GM18873 (cell line): ENCODE results near the gene RNASE8.
"Not testable (repeated sequence)": the region's sequence is repeated elsewhere in the genome, so short reads cannot be mapped to it uniquely, and the experiment has no call there.

Experiments used
- ATAC-seq: cut with Tn5 transposase; IDR thresholded peaks from one replicate; pipeline ENCODE4 v1.9.1; 2021; ENCODE audit warnings: mild to moderate bottlenecking, moderate library complexity, moderate number of reproducible peaks; ENCODE audit not compliant: unreplicated experiment, low FRiP score

Gene RNASE8

GRCh38 chr14:21057803-21058675 is at the start of gene RNASE8:
TSS of gene RNASE8 (plus strand) at chr14:21057822. CDS start at chr14:21057893, 71 bp downstream.
- ATAC-seq, result no peak

GRCh38 chr14:21009721-21010120 is 47.9 kb upstream of the RNASE8 start:
- not testable (repeated sequence) for ATAC-seq

GRCh38 chr14:21011136-21011535 is 46.5 kb upstream of the RNASE8 start:
- no peak for ATAC-seq

- ATAC-seq, result no peak
These were observed 42.8 kb upstream of the RNASE8 start for GRCh38 chr14:21014761-21015190.

- ATAC-seq, result no peak
These were observed 42.3 kb upstream of the RNASE8 start for GRCh38 chr14:21015312-21015711.

- ATAC-seq, result no peak
These were observed 41.0 kb upstream of the RNASE8 start for GRCh38 chr14:21016413-21017190.

GRCh38 chr14:21017528-21018245 is 39.9 kb upstream of the RNASE8 start:
- no peak for ATAC-seq

- no peak for ATAC-seq
These were observed 39.3 kb upstream of the RNASE8 start for GRCh38 chr14:21018286-21018685.

- ATAC-seq, result no peak
These were observed 38.8 kb upstream of the RNASE8 start for GRCh38 chr14:21018781-21019180.

- ATAC-seq, result no peak
These were observed 38.3 kb upstream of the RNASE8 start for GRCh38 chr14:21019366-21019765.

- ATAC-seq, result no peak
These were observed 36.6 kb upstream of the RNASE8 start for GRCh38 chr14:21020977-21021545.

GRCh38 chr14:21022686-21023085 is 34.9 kb upstream of the RNASE8 start:
- ATAC-seq, result no peak

- no peak for ATAC-seq
These were observed 34.4 kb upstream of the RNASE8 start for GRCh38 chr14:21023174-21023573.

- ATAC-seq, result no peak
These were observed 33.6 kb upstream of the RNASE8 start for GRCh38 chr14:21023817-21024584.

GRCh38 chr14:21024585-21025370 is 32.8 kb upstream of the RNASE8 start, which contains the start of gene NDRG2:
TSS of gene NDRG2 (minus strand) at chr14:21025061. CDS start at chr14:21023315, 1,746 bp downstream.
- ATAC-seq, result no peak

GRCh38 chr14:21025371-21026273 is 32.0 kb upstream of the RNASE8 start:
- ATAC-seq, result no peak

- ATAC-seq, result no peak
These were observed 31.2 kb upstream of the RNASE8 start for GRCh38 chr14:21026274-21026987.
